ENCODE results near the gene TTBK1.

DNA sequence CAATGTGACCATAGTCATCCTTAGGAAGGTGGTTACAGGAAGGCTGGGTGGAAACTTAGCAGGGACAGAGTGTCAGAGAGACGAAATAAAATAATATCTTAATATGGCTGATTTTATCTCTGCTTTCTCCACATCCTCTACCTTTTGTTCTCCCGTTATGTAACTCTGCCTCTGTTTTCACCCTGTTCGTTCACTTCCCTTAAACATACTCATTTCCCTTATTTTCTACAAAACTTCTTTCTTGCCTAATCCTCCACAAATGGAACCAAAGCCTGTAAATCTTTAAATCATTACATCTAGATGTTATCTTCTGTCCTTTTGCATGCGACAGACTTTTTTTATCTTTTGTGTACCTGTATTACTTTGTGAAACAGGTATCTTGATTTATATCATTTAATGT is 88.6 kb downstream of the TTBK1 start:
- TF ChIP-seq EZH2 (IDR thresholded peaks at IDR 0.05) (no peak), EZH2phosphoT487 (IDR thresholded peaks at IDR 0.05) (no peak)
- TF ChIP-seq, protein P1, sequence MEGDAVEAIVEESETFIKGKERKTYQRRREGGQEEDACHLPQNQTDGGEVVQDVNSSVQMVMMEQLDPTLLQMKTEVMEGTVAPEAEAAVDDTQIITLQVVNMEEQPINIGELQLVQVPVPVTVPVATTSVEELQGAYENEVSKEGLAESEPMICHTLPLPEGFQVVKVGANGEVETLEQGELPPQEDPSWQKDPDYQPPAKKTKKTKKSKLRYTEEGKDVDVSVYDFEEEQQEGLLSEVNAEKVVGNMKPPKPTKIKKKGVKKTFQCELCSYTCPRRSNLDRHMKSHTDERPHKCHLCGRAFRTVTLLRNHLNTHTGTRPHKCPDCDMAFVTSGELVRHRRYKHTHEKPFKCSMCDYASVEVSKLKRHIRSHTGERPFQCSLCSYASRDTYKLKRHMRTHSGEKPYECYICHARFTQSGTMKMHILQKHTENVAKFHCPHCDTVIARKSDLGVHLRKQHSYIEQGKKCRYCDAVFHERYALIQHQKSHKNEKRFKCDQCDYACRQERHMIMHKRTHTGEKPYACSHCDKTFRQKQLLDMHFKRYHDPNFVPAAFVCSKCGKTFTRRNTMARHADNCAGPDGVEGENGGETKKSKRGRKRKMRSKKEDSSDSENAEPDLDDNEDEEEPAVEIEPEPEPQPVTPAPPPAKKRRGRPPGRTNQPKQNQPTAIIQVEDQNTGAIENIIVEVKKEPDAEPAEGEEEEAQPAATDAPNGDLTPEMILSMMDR (IDR thresholded peaks at IDR 0.05), result no peak

Data from neural progenitor cell (in vitro differentiated cells).